ENCODE data around the gene PPP2R5B. TPM values are rescaled to one million over a fixed set of nuclear protein-coding genes. Genes with fewer than 3 reads are reported as not detected.

The PPP2R5B gene
- total and polyA plus RNA-seq, 5 experiments from 2014 or later, result 4.7 to 16.0 (median 6.6) TPM

DNA sequence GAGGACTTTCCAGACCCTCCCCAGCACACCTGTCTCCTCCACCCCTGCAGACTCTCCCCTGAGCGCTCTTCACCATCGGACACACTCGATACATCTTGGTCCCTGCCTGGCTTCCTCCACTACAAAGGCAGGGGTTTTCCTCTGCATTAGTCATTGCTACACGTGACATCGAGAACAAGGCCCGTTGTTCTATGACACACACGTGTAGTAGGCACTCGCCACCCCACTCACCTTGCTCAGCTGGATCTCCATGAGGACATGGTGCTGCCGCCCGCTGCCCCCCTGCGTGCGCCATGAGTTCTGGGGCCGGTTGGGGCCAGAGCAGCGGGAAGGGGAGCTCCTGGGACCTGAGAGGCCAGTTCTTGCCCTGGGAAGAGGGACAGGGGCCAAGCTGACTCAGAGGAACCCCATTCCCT is 24.2 kb upstream of the PPP2R5B start:
- POLR2A ChIA-PET, result interaction anchor here (0.7 to 45.7 kb wide), 2 partner anchors 22 to 44 kb away, joined by 4 to 2449 read pairs; partner anchors contain the start of genes CDC42BPG and EHD1
- Mint-ChIP-seq H3K9me3 (no peaks in the 10 kb centered on the region), H3K4me1 (peaks cover 9 to 19% (median 12%) of the 10 kb centered on the region in 4 donors), H3K27ac (peak overlapping the region; percentile 18 to 95 (median 82)), H3K27me3 (no peaks in the 10 kb centered on the region), H3K36me3 (peaks cover 0 to 63% (median 6%) of the 10 kb centered on the region in 3 donors), H3K4me3 (peak overlapping the region in 7 of 10 donors; percentile 4 to 77 (median 40))
- DNase-seq (peak in 7 of 10 donors; percentile 34 to 80 (median 44)), ATAC-seq (peak; percentile 87 to 98)

DNA sequence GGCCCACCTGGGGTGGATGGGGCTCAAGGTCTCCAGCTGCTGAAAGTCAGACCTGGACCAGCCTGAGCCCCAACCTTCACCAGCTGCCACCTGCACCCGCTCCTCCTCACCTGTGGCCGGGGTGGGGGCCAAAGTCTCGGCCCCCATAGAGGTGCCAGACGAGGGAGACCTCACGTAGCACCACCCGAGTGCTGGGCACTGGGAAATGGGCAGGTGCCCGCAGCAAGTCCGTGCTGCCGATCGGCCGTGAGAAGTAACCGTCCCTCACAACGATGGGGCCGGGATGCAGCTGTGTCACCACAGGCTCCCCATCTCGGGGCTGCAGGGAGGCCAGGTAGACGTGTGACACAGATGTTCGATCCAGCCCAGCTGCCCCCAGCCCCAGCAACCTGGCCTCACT is 23.7 kb upstream of the PPP2R5B start:
- no peak for DNase-seq
- Mint-ChIP-seq H3K27me3 (no peaks in the 10 kb centered on the region), H3K9me3 (no peaks in the 10 kb centered on the region), H3K4me1 (peaks cover 9 to 19% (median 11%) of the 10 kb centered on the region in 4 donors), H3K4me3 (no peak overlapping the region), H3K36me3 (peaks cover 0 to 63% (median 6%) of the 10 kb centered on the region in 3 donors), H3K27ac (peak overlapping the region in 2 of 10 donors; percentile 25 to 53)
- ATAC-seq, result peak in 1 of 2 donors; percentile 4
- POLR2A ChIA-PET, result interaction anchor here (45.7 kb wide), 1 partner anchor 44 kb away, joined by 2449 read pairs; the partner anchor contains the start of gene CDC42BPG

DNA sequence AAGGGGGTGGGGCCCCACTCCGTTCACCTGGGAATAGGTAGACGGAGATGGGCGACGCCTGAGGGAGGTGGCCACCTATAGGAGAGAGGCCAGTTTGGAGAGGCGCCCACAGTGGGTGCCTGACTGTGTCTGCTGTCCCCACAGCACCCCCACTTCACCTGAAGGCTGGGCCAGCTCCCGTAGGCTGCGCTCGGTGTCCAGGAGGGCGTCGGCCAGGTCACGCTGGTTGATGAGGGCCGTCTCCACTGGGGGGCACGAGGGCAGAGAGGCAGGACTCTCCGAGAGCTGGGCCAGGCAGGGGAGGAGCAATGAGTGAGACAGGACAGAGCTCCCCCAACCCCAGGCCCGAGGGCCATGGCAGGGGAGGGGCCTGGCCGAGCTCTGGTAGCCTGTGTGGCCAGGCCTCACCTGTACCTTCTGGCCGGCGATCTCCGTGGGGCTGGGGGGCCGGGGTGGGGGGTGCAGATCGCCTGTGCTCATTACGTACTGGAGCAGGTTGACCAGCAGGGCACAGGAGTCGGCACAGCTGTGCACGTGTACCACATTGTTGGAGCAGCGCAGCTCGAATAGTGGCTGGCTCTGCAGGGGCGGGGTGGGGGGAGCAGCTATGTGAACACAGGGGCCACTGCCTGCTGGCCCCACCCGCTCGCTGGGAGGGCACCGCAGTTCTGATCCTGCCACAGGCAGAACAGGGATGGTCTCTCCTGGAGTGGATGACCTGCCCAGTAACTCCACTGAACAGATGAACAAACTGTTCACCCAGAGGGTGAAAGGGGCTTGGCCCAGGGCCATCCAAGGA is 22.2 kb upstream of the PPP2R5B start:
- ATAC-seq (no peak), DNase-seq (no peak)
- Mint-ChIP-seq H3K4me1 (peaks cover 9 to 19% (median 11%) of the 10 kb centered on the region in 4 donors), H3K27me3 (no peaks in the 10 kb centered on the region), H3K4me3 (no peak overlapping the region), H3K27ac (peak overlapping the region in 3 of 10 donors; percentile 81 to 91 (median 87)), H3K36me3 (peaks cover 0 to 54% (median 6%) of the 10 kb centered on the region in 3 donors), H3K9me3 (no peaks in the 10 kb centered on the region)
- POLR2A ChIA-PET, result interaction anchor here (0.9 to 1.2 kb wide), 3 partner anchors 10 to 22 kb away, joined by 3 to 5 read pairs (median 4); no protein-coding TSS in a partner anchor

DNA sequence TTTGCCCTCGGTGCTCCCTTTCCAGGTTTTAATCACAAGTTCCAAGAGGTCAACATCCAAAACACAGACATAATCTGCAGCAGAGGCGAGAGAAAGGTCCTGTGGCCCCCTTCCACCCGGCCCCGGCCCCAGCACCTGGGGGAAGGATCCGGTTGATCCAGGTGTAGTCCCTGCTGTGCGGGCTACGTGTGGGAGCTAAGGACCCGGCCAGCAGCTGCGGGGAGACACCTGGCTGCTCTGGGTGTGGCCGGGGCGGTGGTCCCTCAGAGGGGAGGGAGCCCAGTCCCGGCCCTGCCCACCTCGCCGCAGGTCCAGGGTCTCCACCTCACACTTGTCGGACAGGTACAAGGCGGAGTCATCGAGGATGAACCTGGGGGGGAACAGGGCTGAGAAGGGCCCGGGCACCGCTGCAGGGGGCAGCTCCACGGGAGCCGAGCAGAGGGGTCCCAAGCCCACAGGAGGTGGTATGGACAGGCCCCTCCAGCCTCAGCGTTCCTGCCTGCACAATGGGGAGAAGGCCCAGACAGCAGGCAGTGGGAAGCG is 21.1 kb upstream of the PPP2R5B start:
- Mint-ChIP-seq H3K4me1 (peaks cover 9 to 19% (median 11%) of the 10 kb centered on the region in 4 donors), H3K4me3 (no peak overlapping the region), H3K27me3 (no peaks in the 10 kb centered on the region), H3K36me3 (peaks cover 0 to 55% (median 8%) of the 10 kb centered on the region in 3 donors), H3K9me3 (no peaks in the 10 kb centered on the region), H3K27ac (no peak overlapping the region)
- DNase-seq, result no peak
- no peak for ATAC-seq
- POLR2A ChIA-PET, result no interaction called here

DNA sequence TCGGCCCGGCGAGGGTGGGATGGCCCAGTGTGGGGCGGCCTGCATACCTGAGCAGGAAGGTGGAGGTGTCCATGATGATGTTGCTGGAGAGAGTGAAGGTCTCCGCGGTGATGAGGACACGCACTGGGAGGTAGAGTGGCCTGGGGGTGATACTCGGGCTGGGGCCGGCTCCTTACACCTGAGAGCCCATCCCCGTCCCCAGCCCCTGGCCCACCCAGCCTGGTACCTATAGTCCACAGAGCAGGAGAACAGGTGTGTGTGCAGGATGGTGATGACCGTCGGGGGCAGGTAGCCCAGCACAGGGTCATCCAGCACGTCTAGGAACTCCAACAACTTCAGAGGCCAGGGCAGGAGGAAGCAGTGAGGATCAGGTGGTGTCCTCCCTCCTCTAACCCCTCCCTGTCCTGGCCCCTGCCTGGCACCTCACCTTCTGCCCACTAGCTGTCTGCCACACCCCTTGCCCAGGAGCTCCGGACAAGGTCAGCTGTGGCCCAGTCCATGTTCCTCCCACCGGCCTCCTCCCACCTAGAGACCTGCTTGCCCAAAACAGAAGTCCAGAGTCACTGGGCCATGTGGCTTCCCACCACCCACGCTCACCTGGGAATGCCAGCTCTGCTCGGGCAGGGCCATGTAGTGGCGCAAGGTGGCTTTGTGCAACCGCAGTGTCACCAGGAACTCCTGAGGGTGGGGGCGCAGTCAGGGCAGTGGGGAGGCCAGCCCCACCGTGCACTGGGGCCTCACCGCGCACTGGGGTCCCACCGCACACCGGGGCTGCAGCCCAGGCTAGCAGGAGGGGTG is 18.8 kb upstream of the PPP2R5B start:
- DNase-seq (no peak), ATAC-seq (no peak)
- Mint-ChIP-seq H3K9me3 (no peaks in the 10 kb centered on the region), H3K27me3 (no peaks in the 10 kb centered on the region), H3K36me3 (peaks cover 0 to 50% (median 2%) of the 10 kb centered on the region in 3 donors), H3K4me1 (peaks cover 4 to 8% (median 6%) of the 10 kb centered on the region in 4 donors), H3K27ac (no peak overlapping the region), H3K4me3 (no peak overlapping the region)
- POLR2A ChIA-PET, result no interaction called here

DNA sequence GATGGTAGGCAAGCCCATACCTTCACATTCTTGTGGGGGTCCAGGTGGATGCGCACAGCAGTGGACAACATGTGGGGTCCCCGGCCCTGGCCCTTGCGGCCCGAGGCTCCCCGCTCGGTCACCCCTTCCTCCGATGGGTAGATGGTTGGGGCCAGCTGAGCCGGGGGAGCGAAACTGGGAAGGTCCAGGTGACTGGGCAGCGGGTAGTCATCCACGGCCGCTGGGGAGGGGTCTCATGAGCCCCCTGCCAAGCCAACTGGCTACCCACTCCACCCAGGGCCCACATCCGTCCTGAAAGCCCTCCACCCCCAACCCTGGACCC is 18.2 kb upstream of the PPP2R5B start:
- H3K36me3 Mint-ChIP-seq, result peaks cover 0 to 53% (median 2%) of the 10 kb centered on the region in 3 donors
- ATAC-seq (no peak), DNase-seq (no peak)

DNA sequence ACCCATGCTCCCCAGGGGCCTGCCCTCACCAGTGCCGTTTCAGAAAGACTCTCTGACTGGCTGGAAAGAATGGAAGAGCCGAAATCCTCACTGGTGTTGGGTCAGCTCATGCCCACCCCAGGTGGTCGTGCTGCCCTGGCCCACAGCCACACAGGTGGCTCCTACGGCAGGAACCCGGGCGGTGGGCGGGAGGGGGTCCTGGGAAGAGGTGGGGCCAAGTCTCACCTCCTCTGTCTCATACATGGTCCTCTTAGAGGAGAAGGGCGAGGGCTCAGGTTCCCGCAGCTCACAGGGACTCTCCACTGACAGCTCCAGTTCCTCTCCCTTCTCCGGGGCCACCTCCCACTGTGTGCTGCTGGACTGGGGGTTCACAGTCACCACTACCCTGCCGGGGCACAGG is 15.7 kb upstream of the PPP2R5B start:
- Mint-ChIP-seq H3K27me3 (no peaks in the 10 kb centered on the region), H3K4me1 (no peaks in the 10 kb centered on the region), H3K4me3 (no peak overlapping the region), H3K36me3 (peaks cover 0 to 60% (median 6%) of the 10 kb centered on the region in 3 donors), H3K9me3 (no peaks in the 10 kb centered on the region), H3K27ac (no peak overlapping the region)
- no peak for ATAC-seq
- POLR2A ChIA-PET, result no interaction called here
- no peak for DNase-seq

More for the DNA sequence above, 18.2 kb upstream of the PPP2R5B start:
- Mint-ChIP-seq H3K27me3 (no peaks in the 10 kb centered on the region), H3K27ac (no peak overlapping the region), H3K4me3 (no peak overlapping the region), H3K4me1 (peaks cover 3 to 7% (median 6%) of the 10 kb centered on the region in 4 donors), H3K9me3 (no peaks in the 10 kb centered on the region)
- POLR2A ChIA-PET, result no interaction called here

DNA sequence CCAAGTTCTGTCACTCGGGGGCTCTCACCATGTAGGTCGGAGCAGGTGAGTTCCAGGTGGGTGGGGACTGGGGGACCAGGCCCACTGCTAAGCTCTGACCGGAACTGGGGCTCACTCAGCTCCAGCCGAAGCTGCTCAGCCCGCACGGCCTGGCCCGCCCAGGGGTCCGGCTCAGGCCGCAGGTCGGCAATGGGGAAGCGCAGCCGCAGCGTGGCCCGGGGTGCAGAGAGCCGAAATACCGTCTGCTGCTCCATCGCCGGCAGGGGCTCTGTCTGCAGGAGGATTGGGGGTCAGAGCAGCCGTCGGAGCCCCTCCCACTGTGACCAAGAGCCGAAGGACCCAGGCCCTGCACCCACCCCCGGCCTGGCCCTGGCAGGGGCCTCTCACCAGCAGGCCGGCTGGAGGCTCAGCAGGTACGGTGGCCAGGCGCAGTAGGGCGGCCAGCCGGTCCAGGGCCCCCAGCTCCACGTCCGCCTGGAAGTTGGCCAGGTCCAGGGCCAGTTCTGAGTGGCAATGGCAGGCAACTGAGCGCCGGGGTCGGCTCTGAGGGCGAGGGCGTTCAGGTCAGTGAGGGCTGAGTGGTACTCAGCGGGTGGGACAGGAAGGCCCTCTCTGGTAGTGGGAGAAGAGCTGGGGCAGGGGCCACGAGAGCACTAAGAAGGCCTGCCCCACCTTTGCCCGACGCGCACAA is 14.7 kb upstream of the PPP2R5B start:
- Mint-ChIP-seq H3K4me1 (peaks cover 0 to 4% (median 2%) of the 10 kb centered on the region in 4 donors), H3K27ac (no peak overlapping the region), H3K9me3 (no peaks in the 10 kb centered on the region), H3K27me3 (no peaks in the 10 kb centered on the region), H3K36me3 (peaks cover 0 to 56% (median 6%) of the 10 kb centered on the region in 3 donors), H3K4me3 (peak overlapping the region in 1 of 10 donors; percentile 20)
- DNase-seq, result no peak
- POLR2A ChIA-PET, result no interaction called here
- ATAC-seq, result no peak

DNA sequence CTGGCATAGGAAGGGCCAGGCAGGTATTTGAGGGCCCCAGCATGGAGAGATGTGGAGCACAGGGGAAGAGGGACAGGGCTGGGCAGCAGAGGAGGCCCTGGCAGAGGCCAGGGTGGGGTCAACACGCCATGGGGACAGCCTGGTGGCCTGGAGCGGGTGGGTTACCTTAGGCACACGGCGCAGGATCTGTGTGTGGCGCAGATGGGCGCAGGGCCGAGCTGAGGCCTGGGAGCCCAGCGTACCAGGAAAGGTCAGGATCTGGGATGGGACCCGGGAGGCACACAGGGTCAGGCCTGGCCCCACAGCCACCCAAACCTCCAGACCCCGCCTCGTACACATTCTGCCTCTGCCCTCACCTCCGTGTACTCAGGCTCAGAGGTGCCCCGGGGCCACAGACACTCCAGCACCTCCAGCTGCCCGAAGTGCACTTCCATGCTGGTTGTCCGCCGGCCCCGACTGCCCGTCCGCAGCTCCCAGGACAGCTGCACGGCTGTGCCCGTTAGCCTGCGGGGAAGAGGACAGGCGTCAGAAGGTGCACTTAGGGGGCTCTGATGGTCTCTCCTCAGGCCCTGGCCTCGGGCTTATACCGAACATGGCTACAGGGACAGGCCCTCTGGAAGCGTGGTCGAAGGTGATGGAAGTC is 13.9 kb upstream of the PPP2R5B start:
- ATAC-seq, result no peak
- Mint-ChIP-seq H3K27me3 (no peaks in the 10 kb centered on the region), H3K27ac (no peak overlapping the region), H3K4me1 (peaks cover 0 to 8% (median 4%) of the 10 kb centered on the region in 4 donors), H3K4me3 (no peak overlapping the region), H3K9me3 (no peaks in the 10 kb centered on the region), H3K36me3 (peaks cover 0 to 50% (median 6%) of the 10 kb centered on the region in 3 donors)
- POLR2A ChIA-PET, result no interaction called here
- DNase-seq, result no peak

DNA sequence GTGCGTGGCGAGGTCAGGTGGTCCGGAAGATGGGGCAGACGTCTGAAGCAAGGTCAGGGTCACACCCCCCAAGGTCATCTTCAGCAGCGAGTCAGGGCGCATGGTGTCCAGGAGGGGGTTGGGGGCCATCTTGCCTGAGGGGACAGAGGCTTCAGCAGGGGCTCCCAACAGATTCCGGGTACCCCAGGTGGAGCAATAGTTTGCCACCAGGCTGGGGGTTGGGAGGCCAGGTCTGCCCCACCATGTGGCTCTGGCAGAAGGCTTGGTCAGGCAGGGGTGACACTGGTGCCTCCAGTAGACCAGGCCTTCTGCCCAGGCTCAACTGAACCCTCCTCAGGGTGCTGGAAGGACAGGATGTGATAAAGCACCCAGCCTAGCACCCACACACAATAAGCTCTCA is 13.3 kb upstream of the PPP2R5B start:
- Mint-ChIP-seq H3K27me3 (no peaks in the 10 kb centered on the region), H3K9me3 (no peaks in the 10 kb centered on the region), H3K36me3 (peaks cover 0 to 50% (median 6%) of the 10 kb centered on the region in 3 donors), H3K27ac (peak overlapping the region in 1 of 10 donors; percentile 63), H3K4me1 (peaks cover 5 to 14% (median 9%) of the 10 kb centered on the region in 4 donors), H3K4me3 (no peak overlapping the region)
- DNase-seq (no peak), ATAC-seq (no peak)
- POLR2A ChIA-PET, result interaction anchor here (0.6 to 1.5 kb wide), 3 partner anchors 13 to 114 kb away, joined by 3 to 5 read pairs (median 3); partner anchors contain the start of gene PPP2R5B

DNA sequence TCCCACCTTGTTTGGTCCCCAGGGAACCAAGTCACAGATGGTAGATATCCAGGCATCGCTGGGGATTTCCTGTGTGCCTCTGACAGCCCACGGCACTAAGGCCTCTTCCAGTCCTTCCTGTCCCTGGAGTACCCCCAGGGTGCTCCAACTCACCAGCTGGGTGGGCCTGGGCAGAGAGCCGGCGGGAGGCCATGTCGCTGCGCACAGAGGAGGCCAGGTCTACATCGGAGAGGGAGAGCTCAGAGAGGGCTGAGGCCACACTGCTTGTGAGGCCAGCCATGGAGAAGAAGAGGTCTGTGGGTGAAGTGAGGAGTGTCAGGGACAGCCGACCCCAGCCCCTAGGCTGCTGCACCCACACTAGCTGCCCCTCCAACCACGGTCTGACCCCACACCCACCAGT is 12.8 kb upstream of the PPP2R5B start:
- ATAC-seq (no peak), DNase-seq (no peak)
- POLR2A ChIA-PET, result interaction anchor here (0.6 to 1.5 kb wide), 5 partner anchors 9 to 901 kb away, joined by 3 to 5 read pairs (median 3); partner anchors contain the start of gene PPP2R5B
- Mint-ChIP-seq H3K36me3 (peaks cover 0 to 50% (median 6%) of the 10 kb centered on the region in 3 donors), H3K27ac (peak overlapping the region in 3 of 10 donors; percentile 22 to 63 (median 56)), H3K9me3 (no peaks in the 10 kb centered on the region), H3K4me1 (peaks cover 10 to 19% (median 14%) of the 10 kb centered on the region in 4 donors), H3K4me3 (no peak overlapping the region), H3K27me3 (no peaks in the 10 kb centered on the region)
